Esophagus muscularis mucosa (tissue), 4 donors: ENCODE measurements around the gene CDC40.

ENCODE experiments used
- CTCF ChIP-seq, 3 experiments: fragments of 200-600 bp in 2 of 3; fragments of 450-650 bp in 1 of 3; sonication (generic) in 2 of 3; IDR thresholded peaks; one replicate each; pipeline ENCODE4 v1.5.1; 2017 to 2019; ENCODE audit warnings: antibody characterized with exemption in 3 of 3, mild to moderate bottlenecking in 2 of 3, moderate library complexity in 1 of 3
- EP300 ChIP-seq: sonication (generic); formaldehyde crosslinking; IDR thresholded peaks from one replicate; pipeline ENCODE4 v1.6.1; 2017; ENCODE audit warnings: antibody characterized with exemption
- POLR2AphosphoS5 ChIP-seq, 2 donors: sonication (generic); formaldehyde crosslinking; IDR thresholded peaks; one replicate each; pipeline ENCODE4 v1.6.1; 2017; ENCODE audit warnings: antibody characterized with exemption in 2 of 2

DNA sequence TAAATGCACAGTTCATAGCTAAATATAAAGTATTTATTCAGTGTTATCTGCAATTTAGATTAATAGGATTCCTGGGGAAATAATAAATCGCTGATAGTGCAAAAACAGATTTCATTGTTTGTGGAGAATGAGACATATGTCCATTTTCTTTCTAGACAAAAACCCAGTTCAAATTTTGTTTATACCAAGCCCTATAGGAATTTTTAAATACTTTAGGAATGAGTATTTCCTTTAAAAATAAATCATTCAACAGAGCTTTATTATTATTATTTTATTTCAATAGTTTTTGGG is 91.5 kb downstream of the CDC40 start:
- TF ChIP-seq CTCF (IDR thresholded peaks at IDR 0.05) (no peak), EP300 (no peak), POLR2AphosphoS5 (IDR thresholded peaks at IDR 0.05) (no peak)
